Stomach smooth muscle (tissue), 2 donors: Measurements from ENCODE around the gene JPT1.

Source experiments
- H3K27ac ChIP-seq: one replicate; pipeline ENCODE4 v1.7.0; 2013; ENCODE audit warnings: mild to moderate bottlenecking, low read length, inconsistent platforms
- H3K27me3 ChIP-seq, 2 donors: one replicate each; pipeline ENCODE4 v1.7.0; 2013; ENCODE audit warnings: low read length in 2 of 2; ENCODE audit not compliant: insufficient read depth in 2 of 2, control insufficient read depth in 1 of 2
- H3K36me3 ChIP-seq, 2 donors: one replicate each; pipeline ENCODE4 v1.7.0; 2013; ENCODE audit warnings: low read length in 2 of 2; ENCODE audit not compliant: control insufficient read depth in 2 of 2, insufficient read depth in 2 of 2
- H3K4me1 ChIP-seq: one replicate; pipeline ENCODE4 v1.7.0; 2013; ENCODE audit warnings: low read length; ENCODE audit not compliant: control insufficient read depth, insufficient read depth
- H3K4me3 ChIP-seq, 2 donors: one replicate each; pipeline ENCODE4 v1.7.0; 2013; ENCODE audit warnings: low read length in 2 of 2
- H3K9ac ChIP-seq, 2 donors: one replicate each; pipeline ENCODE4 v1.7.0; 2013; ENCODE audit warnings: low read length in 2 of 2, mild to moderate bottlenecking in 1 of 2
- H3K9me3 ChIP-seq, 2 donors: one replicate each; pipeline ENCODE4 v1.7.0; 2013; ENCODE audit warnings: low read length in 2 of 2; ENCODE audit not compliant: control insufficient read depth in 2 of 2
- donor health status: healthy.
- donor health status: Pancreatic carcinoma.

JPT1 gene

GRCh38 chr17:75099881-75100595, 54.3 kb downstream of the JPT1 start:
- Histone ChIP-seq H3K4me3 (no peak overlapping the region), H3K27me3 (no peaks in the 10 kb centered on the region), H3K9ac (no peak overlapping the region), H3K9me3 (no peaks in the 10 kb centered on the region), H3K36me3 (no peaks in the 10 kb centered on the region), H3K27ac (no peak overlapping the region), H3K4me1 (no peaks in the 10 kb centered on the region)

GRCh38 chr17:75098861-75099260, 55.5 kb downstream of the JPT1 start:
- Histone ChIP-seq H3K27ac (no peak overlapping the region), H3K27me3 (no peaks in the 10 kb centered on the region), H3K36me3 (no peaks in the 10 kb centered on the region), H3K9ac (no peak overlapping the region), H3K4me3 (no peak overlapping the region), H3K4me1 (no peaks in the 10 kb centered on the region), H3K9me3 (no peaks in the 10 kb centered on the region)

GRCh38 chr17:75097865-75098264, 56.4 kb downstream of the JPT1 start:
- H3K9ac ChIP-seq = no peak overlapping the region
- H3K36me3 ChIP-seq = no peaks in the 10 kb centered on the region
- no peak overlapping the region for H3K4me3 ChIP-seq
- H3K27me3 ChIP-seq = no peaks in the 10 kb centered on the region
- H3K27ac ChIP-seq = no peak overlapping the region
- H3K4me1 ChIP-seq = no peaks in the 10 kb centered on the region
- no peaks in the 10 kb centered on the region for H3K9me3 ChIP-seq

- Histone ChIP-seq H3K36me3 (no peaks in the 10 kb centered on the region), H3K27ac (no peak overlapping the region), H3K9me3 (no peaks in the 10 kb centered on the region), H3K9ac (no peak overlapping the region), H3K4me3 (no peak overlapping the region), H3K27me3 (no peaks in the 10 kb centered on the region), H3K4me1 (peaks cover 2% of the 10 kb centered on the region)
Measured at GRCh38 chr17:75096082-75096625, 58.2 kb downstream of the JPT1 start.

- H3K9me3 ChIP-seq = no peaks in the 10 kb centered on the region
- H3K27me3 ChIP-seq = no peaks in the 10 kb centered on the region
- no peak overlapping the region for H3K4me3 ChIP-seq
- peaks cover 3% of the 10 kb centered on the region for H3K4me1 ChIP-seq
- no peaks in the 10 kb centered on the region for H3K36me3 ChIP-seq
- no peak overlapping the region for H3K9ac ChIP-seq
- no peak overlapping the region for H3K27ac ChIP-seq
Measured at GRCh38 chr17:75094871-75095399, 59.4 kb downstream of the JPT1 start.

- Histone ChIP-seq H3K4me1 (peaks cover 6% of the 10 kb centered on the region), H3K27ac (no peak overlapping the region)
Measured at GRCh38 chr17:75093548-75094158, 60.7 kb downstream of the JPT1 start.

GRCh38 chr17:75091855-75092327, 62.4 kb downstream of the JPT1 start:
- H3K36me3 ChIP-seq = no peaks in the 10 kb centered on the region
- no peaks in the 10 kb centered on the region for H3K9me3 ChIP-seq
- no peak overlapping the region for H3K27ac ChIP-seq
- H3K4me1 ChIP-seq = peaks cover 20% of the 10 kb centered on the region
- H3K27me3 ChIP-seq = peaks cover 8 to 9% of the 10 kb centered on the region in 2 donors
- no peak overlapping the region for H3K9ac ChIP-seq
- no peak overlapping the region for H3K4me3 ChIP-seq

More at GRCh38 chr17:75093548-75094158, 60.7 kb downstream of the JPT1 start:
- Histone ChIP-seq H3K9me3 (no peaks in the 10 kb centered on the region), H3K4me3 (no peak overlapping the region), H3K9ac (no peak overlapping the region), H3K27me3 (peaks cover 0 to 3% of the 10 kb centered on the region in 2 donors), H3K36me3 (no peaks in the 10 kb centered on the region)

GRCh38 chr17:75090871-75091854, 63.1 kb downstream of the JPT1 start:
- Histone ChIP-seq H3K9me3 (no peaks in the 10 kb centered on the region), H3K4me3 (no peak overlapping the region), H3K4me1 (peaks cover 20% of the 10 kb centered on the region), H3K27me3 (peaks cover 9 to 10% of the 10 kb centered on the region in 2 donors), H3K27ac (no peak overlapping the region), H3K36me3 (no peaks in the 10 kb centered on the region), H3K9ac (peak overlapping the region in 1 of 2 donors; percentile 21)

GRCh38 chr17:75088465-75089417, 65.6 kb downstream of the JPT1 start:
- Histone ChIP-seq H3K27ac (no peak overlapping the region), H3K4me3 (peak overlapping the region; percentile 25 to 65), H3K4me1 (peaks cover 20% of the 10 kb centered on the region), H3K9me3 (no peaks in the 10 kb centered on the region), H3K9ac (peak overlapping the region in 1 of 2 donors; percentile 22), H3K27me3 (peaks cover 9 to 10% of the 10 kb centered on the region in 2 donors), H3K36me3 (no peaks in the 10 kb centered on the region)
